ENCODE data around the gene RGS18.
"Not testable (repeated sequence)": the region's sequence is repeated elsewhere in the genome, so short reads cannot be mapped to it uniquely, and the experiment has no call there.

The RGS18 gene

GRCh38 chr1:192224846-192225245 lies 66.6 kb downstream of the RGS18 start:
- DNase-seq (ENCODE audit: low read depth), result no peak
- no peak overlapping the region for H3K4me3 ChIP-seq (ENCODE audit: low read length)
- TF ChIP-seq CTCF (IDR thresholded peaks at IDR 0.05; ENCODE audit: insufficient read depth, low read depth, low read length, missing control alignments), result no peak

GRCh38 chr1:192225266-192225665 lies 67.0 kb downstream of the RGS18 start:
- H3K4me3 ChIP-seq (ENCODE audit: low read length), result no peak overlapping the region
- TF ChIP-seq CTCF (IDR thresholded peaks at IDR 0.05; ENCODE audit: insufficient read depth, low read depth, low read length, missing control alignments), result no peak
- no peak for DNase-seq (ENCODE audit: low read depth)

DNA sequence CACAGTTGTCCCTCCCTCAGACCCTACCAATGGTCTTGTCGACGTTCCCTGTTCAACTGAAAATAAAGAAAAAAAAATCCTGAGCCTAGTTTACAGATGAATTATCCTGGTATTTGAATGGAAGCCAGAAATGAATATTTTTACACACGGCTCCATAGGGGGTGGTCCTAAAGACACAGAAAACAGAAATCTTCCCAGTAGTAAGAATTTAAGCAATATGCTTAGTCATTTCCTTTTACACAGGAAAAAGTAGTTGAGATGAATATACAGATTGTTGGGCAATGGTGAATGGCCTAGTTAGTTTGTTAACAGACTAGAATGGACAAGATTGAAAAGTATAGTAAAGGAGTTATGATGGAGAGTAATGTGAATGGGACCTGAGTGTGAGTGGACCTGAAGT lies 67.4 kb downstream of the RGS18 start:
- no peak overlapping the region for H3K4me3 ChIP-seq (ENCODE audit: low read length)
- TF ChIP-seq CTCF (IDR thresholded peaks at IDR 0.05; ENCODE audit: insufficient read depth, low read depth, low read length, missing control alignments), result no peak
- peak; percentile 65 for DNase-seq (ENCODE audit: low read depth)

- DNase-seq (ENCODE audit: low read depth), result no peak
- TF ChIP-seq CTCF (IDR thresholded peaks at IDR 0.05; ENCODE audit: insufficient read depth, low read depth, low read length, missing control alignments), result no peak
- H3K4me3 ChIP-seq (ENCODE audit: low read length), result no peak overlapping the region
Observed at GRCh38 chr1:192227330-192227729, 69.1 kb downstream of the RGS18 start.

DNA sequence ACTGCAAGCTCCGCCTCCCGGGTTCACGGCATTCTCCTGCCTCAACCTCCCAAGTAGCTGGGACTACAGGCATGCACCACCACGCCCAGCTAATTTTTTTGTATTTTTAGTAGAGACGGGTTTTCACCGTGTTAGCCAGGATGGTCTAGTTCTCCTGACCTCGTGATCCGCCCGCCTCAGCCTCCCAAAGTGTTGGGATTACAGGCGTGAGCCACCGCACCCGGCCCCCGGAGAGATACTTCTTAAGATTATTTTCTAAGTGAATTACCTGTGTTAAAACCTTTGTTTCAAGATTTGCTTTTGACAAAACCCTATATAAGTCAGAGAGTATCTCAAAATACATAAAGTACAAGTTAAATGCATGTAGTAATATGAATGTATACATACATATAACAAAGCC lies 69.7 kb downstream of the RGS18 start:
- not testable (repeated sequence) for H3K4me3 ChIP-seq (ENCODE audit: low read length)

GRCh38 chr1:192232817-192233417 lies 74.7 kb downstream of the RGS18 start:
- no peak overlapping the region for H3K4me3 ChIP-seq (ENCODE audit: low read length)
- no peak for DNase-seq (ENCODE audit: low read depth)
- no peak for TF ChIP-seq CTCF (IDR thresholded peaks at IDR 0.05; ENCODE audit: insufficient read depth, low read depth, low read length, missing control alignments)

More for the DNA sequence above, 69.7 kb downstream of the RGS18 start:
- DNase-seq (ENCODE audit: low read depth), result not testable (repeated sequence)

GRCh38 chr1:192235127-192235526 lies 76.9 kb downstream of the RGS18 start:
- peak; percentile 10 for DNase-seq (ENCODE audit: low read depth)
- no peak overlapping the region for H3K4me3 ChIP-seq (ENCODE audit: low read length)
- TF ChIP-seq CTCF (IDR thresholded peaks at IDR 0.05; ENCODE audit: insufficient read depth, low read depth, low read length, missing control alignments), result no peak
